A673 (cell line): ENCODE data around the gene KCNAB2. TPM values are rescaled to one million over a fixed set of nuclear protein-coding genes. Genes with fewer than 3 reads are reported as not detected.

ENCODE experiments used
- BruUV-seq: library from RNA; stranded (reverse); fragments of 400-500 nt; replicated peaks from 2 replicates; lab custom pipeline; 2021; lab: Mats Ljungman, UMichigan
- CTCF ChIA-PET: fragments of 300-600 bp; sonication (Branson Sonifier 250); formaldehyde crosslinking; loops from one replicate; lab custom pipeline; 2022; ENCODE audit warnings: antibody characterized with exemption; lab: Charles Lee
- POLR2A ChIA-PET: fragments of 300-600 bp; sonication (Branson Sonifier 250); formaldehyde crosslinking; loops from one replicate; lab custom pipeline; 2022; ENCODE audit warnings: antibody characterized with exemption; ENCODE audit not compliant: low non-redundant PET; lab: Charles Lee
- DNase-seq: peaks from one replicate; pipeline ENCODE4 v3.0.0-alpha.2; 2015; ENCODE audit warnings: low spot score
- H3K27ac ChIP-seq: fragments of 200-600 bp; sonication (generic); 2 replicates; pipeline ENCODE4 v1.5.1; 2016; ENCODE audit warnings: mixed run types, low read depth, mild to moderate bottlenecking, mixed read lengths, antibody characterized with exemption, low read length; ENCODE audit not compliant: poor library complexity, severe bottlenecking
- H3K27me3 ChIP-seq: fragments of 200-600 bp; sonication (generic); replicated peaks from 2 replicates; pipeline ENCODE4 v1.6.1; 2017; ENCODE audit warnings: mixed run types, low read depth, mild to moderate bottlenecking, mixed read lengths, antibody characterized with exemption, low read length; ENCODE audit not compliant: insufficient read depth, poor library complexity
- H3K36me3 ChIP-seq: fragments of 200-600 bp; sonication (generic); 2 replicates; pipeline ENCODE4 v1.6.1; 2016; ENCODE audit warnings: mixed run types, mild to moderate bottlenecking, mixed read lengths, antibody characterized with exemption, low read length; ENCODE audit not compliant: insufficient read depth, poor library complexity, severe bottlenecking
- H3K4me1 ChIP-seq: fragments of 200-600 bp; sonication (generic); 2 replicates; pipeline ENCODE4 v1.6.1; 2017; ENCODE audit warnings: mixed run types, mild to moderate bottlenecking, mixed read lengths, antibody characterized with exemption, low read length; ENCODE audit not compliant: insufficient read depth, poor library complexity, severe bottlenecking
- H3K4me3 ChIP-seq: fragments of 200-600 bp; sonication (generic); 2 replicates; pipeline ENCODE4 v1.5.1; 2016; ENCODE audit warnings: low read depth, mixed run types, mild to moderate bottlenecking, mixed read lengths, low read length; ENCODE audit not compliant: poor library complexity, severe bottlenecking
- H3K9me3 ChIP-seq: fragments of 200-600 bp; sonication (generic); 2 replicates; pipeline ENCODE4 v1.6.1; 2016; ENCODE audit warnings: mixed run types, low read depth, mild to moderate bottlenecking, mixed read lengths, antibody characterized with exemption, low read length; ENCODE audit not compliant: poor library complexity, severe bottlenecking
- EZH2 ChIP-seq: fragments of 200-600 bp; sonication (generic); IDR thresholded peaks from 2 replicates; pipeline ENCODE4 v1.6.1; 2017; ENCODE audit warnings: borderline replicate concordance, low read depth, mild to moderate bottlenecking, mixed read lengths, antibody characterized with exemption, low read length; ENCODE audit not compliant: poor library complexity, severe bottlenecking
- intact Hi-C: fragments of 100-400 bp; cut with micrococcal nuclease; formaldehyde crosslinking; loops from one replicate; pipeline ENCODE4 v1.10.0; 2022; ENCODE audit not compliant: unreplicated experiment
- total RNA-seq: library from RNA; stranded (reverse); gene quantifications from 2 replicates; pipeline ENCODE4 v1.2.3, GENCODE V29; 2021
- TF ChIP-seq, protein P1 (sequence below): fragments of 300-800, 200-600 bp; sonication (generic); conservative IDR thresholded peaks from 2 replicates; pipeline ENCODE4 v1.5.1; 2017; ENCODE audit warnings: low read depth, mild to moderate bottlenecking, antibody characterized with exemption, low read length, moderate library complexity, mixed read lengths

Gene KCNAB2
- total RNA-seq, 1 experiment from 2014 or later, result 6.4 TPM

- Histone ChIP-seq H3K9me3 (no peaks in the 10 kb centered on the region), H3K27ac (no peak overlapping the region), H3K4me1 (peaks cover 37% of the 10 kb centered on the region), H3K27me3 (no peaks in the 10 kb centered on the region), H3K4me3 (no peak overlapping the region), H3K36me3 (no peaks in the 10 kb centered on the region)
- intact Hi-C loops, result no loop called here
- TF ChIP-seq EZH2, result no peak
- TF ChIP-seq, protein P1, sequence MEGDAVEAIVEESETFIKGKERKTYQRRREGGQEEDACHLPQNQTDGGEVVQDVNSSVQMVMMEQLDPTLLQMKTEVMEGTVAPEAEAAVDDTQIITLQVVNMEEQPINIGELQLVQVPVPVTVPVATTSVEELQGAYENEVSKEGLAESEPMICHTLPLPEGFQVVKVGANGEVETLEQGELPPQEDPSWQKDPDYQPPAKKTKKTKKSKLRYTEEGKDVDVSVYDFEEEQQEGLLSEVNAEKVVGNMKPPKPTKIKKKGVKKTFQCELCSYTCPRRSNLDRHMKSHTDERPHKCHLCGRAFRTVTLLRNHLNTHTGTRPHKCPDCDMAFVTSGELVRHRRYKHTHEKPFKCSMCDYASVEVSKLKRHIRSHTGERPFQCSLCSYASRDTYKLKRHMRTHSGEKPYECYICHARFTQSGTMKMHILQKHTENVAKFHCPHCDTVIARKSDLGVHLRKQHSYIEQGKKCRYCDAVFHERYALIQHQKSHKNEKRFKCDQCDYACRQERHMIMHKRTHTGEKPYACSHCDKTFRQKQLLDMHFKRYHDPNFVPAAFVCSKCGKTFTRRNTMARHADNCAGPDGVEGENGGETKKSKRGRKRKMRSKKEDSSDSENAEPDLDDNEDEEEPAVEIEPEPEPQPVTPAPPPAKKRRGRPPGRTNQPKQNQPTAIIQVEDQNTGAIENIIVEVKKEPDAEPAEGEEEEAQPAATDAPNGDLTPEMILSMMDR, result no peak
- ChIA-PET CTCF (no interaction called here), POLR2A (no interaction called here)
- BruUV-seq, result no TSS peak
- no peak for DNase-seq
Observed at GRCh38 chr1:6006882-6007281, 38.8 kb upstream of the KCNAB2 start.

DNA sequence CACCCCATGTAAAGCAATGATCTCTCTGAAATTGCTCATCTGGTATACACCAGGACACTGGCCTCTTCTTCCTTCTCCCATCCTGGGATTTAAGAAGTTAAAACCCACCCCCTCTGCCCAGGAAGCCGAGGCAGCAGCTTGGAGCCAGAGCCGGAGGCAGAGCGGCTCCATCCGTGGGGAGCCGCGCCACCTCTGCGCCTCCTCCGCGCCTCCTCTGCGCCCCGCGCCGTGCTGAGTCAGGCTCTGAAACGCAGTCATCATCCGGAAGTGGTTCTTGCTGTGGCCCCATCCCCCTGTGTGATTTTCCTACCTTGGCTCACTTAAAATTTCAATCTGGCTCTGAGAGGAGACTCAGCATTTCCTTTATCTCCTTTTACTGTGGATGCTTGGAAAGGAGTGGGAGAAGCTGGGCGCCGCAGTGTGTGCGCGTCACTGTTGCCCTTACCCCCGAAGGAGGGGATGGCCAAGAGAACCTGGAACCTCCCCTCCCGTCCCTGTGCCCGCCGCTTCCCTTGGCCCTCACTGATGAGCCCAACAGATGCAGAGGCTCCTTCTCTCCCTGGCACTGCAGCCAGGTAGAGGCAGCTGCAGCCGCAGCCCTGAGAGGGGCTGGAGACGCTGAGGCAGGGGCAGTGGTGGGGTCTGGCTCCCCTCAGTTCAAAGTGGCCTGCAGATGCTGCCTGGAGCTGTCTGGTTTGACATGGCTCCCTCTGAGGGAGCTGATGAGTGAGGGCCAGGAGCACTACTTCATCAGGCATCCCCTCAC lies 38.2 kb upstream of the KCNAB2 start:
- Histone ChIP-seq H3K4me1 (peaks cover 32% of the 10 kb centered on the region), H3K27me3 (no peaks in the 10 kb centered on the region), H3K4me3 (no peak overlapping the region), H3K27ac (no peak overlapping the region), H3K36me3 (no peaks in the 10 kb centered on the region), H3K9me3 (no peaks in the 10 kb centered on the region)
- TF ChIP-seq, protein P1, result no peak
- TF ChIP-seq EZH2, result no peak
- intact Hi-C loops, result no loop called here
- DNase-seq, result peak; percentile 44
- no TSS peak for BruUV-seq
- ChIA-PET POLR2A (no interaction called here), CTCF (no interaction called here)

DNA sequence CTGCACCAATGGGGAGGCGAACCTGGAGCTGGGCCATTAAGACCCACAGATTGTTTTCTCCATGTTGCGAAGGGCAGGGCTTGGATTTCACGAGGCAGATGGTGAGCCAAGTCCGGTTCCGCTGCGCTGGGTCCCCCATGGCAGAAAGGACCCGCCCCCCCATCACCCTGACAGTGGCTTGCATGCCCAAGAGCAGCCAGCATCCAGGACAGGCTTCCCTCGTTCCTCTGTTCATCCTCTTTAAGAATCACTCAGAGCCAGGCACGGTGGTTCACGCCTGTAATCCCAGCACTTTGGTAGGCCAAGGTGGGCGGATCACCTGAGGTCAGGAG lies 37.6 kb upstream of the KCNAB2 start:
- POLR2A ChIA-PET, result no interaction called here
- no TSS peak for BruUV-seq
- no peak for DNase-seq
- intact Hi-C loops, result no loop called here
- Histone ChIP-seq H3K4me3 (no peak overlapping the region), H3K9me3 (no peaks in the 10 kb centered on the region), H3K36me3 (no peaks in the 10 kb centered on the region), H3K27me3 (no peaks in the 10 kb centered on the region), H3K4me1 (peaks cover 28% of the 10 kb centered on the region), H3K27ac (no peak overlapping the region)
- TF ChIP-seq EZH2, result no peak
- TF ChIP-seq, protein P1, result no peak
- CTCF ChIA-PET, result no interaction called here
